ENCODE data around the gene FBXO41.

Gene FBXO41

GRCh38 chr2:73268830-73269685 lies 15.2 kb downstream of the FBXO41 start:
- H3K4me3 ChIP-seq (ENCODE audit: low read depth, low read length): peak overlapping the region; percentile 49
- H3K27me3 ChIP-seq (ENCODE audit: insufficient read depth, low read length): peaks cover 25% of the 10 kb centered on the region
- H3K23ac ChIP-seq (ENCODE audit: low read length): no peak overlapping the region
- H4K12ac ChIP-seq (ENCODE audit: low read depth, low read length): no peak overlapping the region
- no peaks in the 10 kb centered on the region for H3K79me2 ChIP-seq (ENCODE audit: control insufficient read depth, insufficient read depth, low read length, poor library complexity)
- peak in 1 of 2 donors; percentile 48 for DNase-seq
- no peak overlapping the region for H2BK120ac ChIP-seq (ENCODE audit: insufficient read depth, low read length, poor library complexity)
- no peak overlapping the region for H4K8ac ChIP-seq (ENCODE audit: low read depth, low read length)
- no CpG with 5 or more reads among the region's 113 CpGs for WGBS (ENCODE audit: extremely low coverage, insufficient coverage, insufficient read length)
- no peak overlapping the region for H3K18ac ChIP-seq (ENCODE audit: low read length)
- H3K14ac ChIP-seq (ENCODE audit: low read length): no peak overlapping the region
- H4K91ac ChIP-seq (ENCODE audit: low read depth, low read length): no peak overlapping the region
- no peak overlapping the region for H3K27ac ChIP-seq (ENCODE audit: low read depth, low read length)
- no peak overlapping the region for H3K4ac ChIP-seq (ENCODE audit: low read depth, low read length)
- peak overlapping the region; percentile 64 for H3K4me2 ChIP-seq (ENCODE audit: low read length)
- no peak overlapping the region for H2BK5ac ChIP-seq (ENCODE audit: low read depth, low read length, poor library complexity)
- H3K9ac ChIP-seq (ENCODE audit: low read length): no peak overlapping the region
- H3K9me3 ChIP-seq (ENCODE audit: insufficient read depth, low read depth, low read length): peaks cover 7% of the 10 kb centered on the region
- no peak overlapping the region for H2AK5ac ChIP-seq (ENCODE audit: low read length)
- peaks cover 8 to 22% of the 10 kb centered on the region in 2 experiments for H3K4me1 ChIP-seq (ENCODE audit: control insufficient read depth in 1 of 2, insufficient read depth in 2 of 2, low read length in 2 of 2)
- H3K36me3 ChIP-seq (ENCODE audit: control insufficient read depth in 1 of 2, insufficient read depth in 2 of 2, low read length in 2 of 2): no peaks in the 10 kb centered on the region
- H2BK12ac ChIP-seq (ENCODE audit: low read length): no peak overlapping the region
- H2AFZ ChIP-seq (ENCODE audit: insufficient read depth, low read length, poor library complexity): peak overlapping the region; percentile 32
- no peaks in the 10 kb centered on the region for H3K79me1 ChIP-seq (ENCODE audit: low read length)

DNA sequence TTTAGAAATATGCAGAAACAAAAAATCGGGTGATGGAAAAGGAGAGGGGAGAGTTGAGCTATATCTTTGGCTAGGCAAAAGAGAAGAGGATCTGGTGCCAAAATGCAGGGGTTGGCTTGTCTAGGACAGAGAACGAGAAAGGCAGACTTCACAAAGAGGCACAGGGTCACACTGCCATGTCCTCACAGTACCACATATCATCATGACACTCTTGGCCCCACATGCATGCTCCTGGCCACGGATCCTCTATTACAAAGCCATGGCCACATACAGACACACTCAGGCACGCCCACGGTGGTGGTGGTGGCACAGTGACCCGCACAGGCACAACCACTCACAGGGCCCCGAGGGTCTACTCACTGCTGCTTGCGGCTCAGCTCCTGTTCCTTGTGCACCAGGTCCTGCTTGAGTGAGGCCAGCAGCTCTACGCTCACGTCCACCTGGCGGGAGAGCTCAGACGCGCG lies 15.9 kb downstream of the FBXO41 start:
- peaks cover 7% of the 10 kb centered on the region for H3K9me3 ChIP-seq (ENCODE audit: insufficient read depth, low read depth, low read length)
- H4K12ac ChIP-seq (ENCODE audit: low read depth, low read length): no peak overlapping the region
- no peak overlapping the region for H2BK5ac ChIP-seq (ENCODE audit: low read depth, low read length, poor library complexity)
- H3K4me2 ChIP-seq (ENCODE audit: low read length): peak overlapping the region; percentile 64
- H3K18ac ChIP-seq (ENCODE audit: low read length): no peak overlapping the region
- no CpG with 5 or more reads among the region's 14 CpGs for WGBS (ENCODE audit: extremely low coverage, insufficient coverage, insufficient read length)
- H3K4ac ChIP-seq (ENCODE audit: low read depth, low read length): no peak overlapping the region
- peaks cover 25% of the 10 kb centered on the region for H3K27me3 ChIP-seq (ENCODE audit: insufficient read depth, low read length)
- H4K91ac ChIP-seq (ENCODE audit: low read depth, low read length): no peak overlapping the region
- no peak overlapping the region for H4K8ac ChIP-seq (ENCODE audit: low read depth, low read length)
- H3K79me1 ChIP-seq (ENCODE audit: low read length): no peaks in the 10 kb centered on the region
- no peak overlapping the region for H2AFZ ChIP-seq (ENCODE audit: insufficient read depth, low read length, poor library complexity)
- no peak overlapping the region for H2BK120ac ChIP-seq (ENCODE audit: insufficient read depth, low read length, poor library complexity)
- H3K4me1 ChIP-seq (ENCODE audit: control insufficient read depth in 1 of 2, insufficient read depth in 2 of 2, low read length in 2 of 2): peaks cover 8 to 22% of the 10 kb centered on the region in 2 experiments
- no peak overlapping the region for H3K14ac ChIP-seq (ENCODE audit: low read length)
- H3K79me2 ChIP-seq (ENCODE audit: control insufficient read depth, insufficient read depth, low read length, poor library complexity): no peaks in the 10 kb centered on the region
- no peak overlapping the region for H2AK5ac ChIP-seq (ENCODE audit: low read length)
- no peak for DNase-seq
- no peak overlapping the region for H2BK12ac ChIP-seq (ENCODE audit: low read length)
- peak overlapping the region; percentile 14 for H3K23ac ChIP-seq (ENCODE audit: low read length)
- H3K27ac ChIP-seq (ENCODE audit: low read depth, low read length): no peak overlapping the region
- H3K9ac ChIP-seq (ENCODE audit: low read length): no peak overlapping the region
- no peaks in the 10 kb centered on the region for H3K36me3 ChIP-seq (ENCODE audit: control insufficient read depth in 1 of 2, insufficient read depth in 2 of 2, low read length in 2 of 2)
- peak overlapping the region; percentile 49 for H3K4me3 ChIP-seq (ENCODE audit: low read depth, low read length)

DNA sequence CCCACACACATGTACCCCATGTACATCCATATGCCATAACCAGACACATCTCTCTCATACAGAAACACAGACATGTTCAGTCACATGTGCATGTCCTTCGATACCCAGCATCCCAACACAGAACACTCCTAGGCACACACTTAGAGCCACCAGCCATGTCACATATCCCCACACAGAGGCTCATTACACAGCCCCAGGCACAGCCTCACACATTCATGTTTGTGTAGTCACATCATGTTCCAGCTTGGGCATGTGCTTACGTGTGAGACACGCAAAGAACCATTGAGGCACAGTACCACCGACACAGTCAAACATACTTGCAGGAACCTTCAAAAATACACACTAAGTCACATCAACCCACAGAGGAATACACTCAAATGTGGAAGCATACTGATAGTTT lies 17.3 kb downstream of the FBXO41 start:
- H3K4ac ChIP-seq (ENCODE audit: low read depth, low read length): no peak overlapping the region
- H3K36me3 ChIP-seq (ENCODE audit: control insufficient read depth in 1 of 2, insufficient read depth in 2 of 2, low read length in 2 of 2): no peaks in the 10 kb centered on the region
- no peak overlapping the region for H4K8ac ChIP-seq (ENCODE audit: low read depth, low read length)
- H3K27ac ChIP-seq (ENCODE audit: low read depth, low read length): no peak overlapping the region
- H3K4me2 ChIP-seq (ENCODE audit: low read length): no peak overlapping the region
- H3K4me1 ChIP-seq (ENCODE audit: control insufficient read depth in 1 of 2, insufficient read depth in 2 of 2, low read length in 2 of 2): peaks cover 8 to 22% of the 10 kb centered on the region in 2 experiments
- WGBS (ENCODE audit: extremely low coverage, insufficient coverage, insufficient read length): no CpG with 5 or more reads among the region's 4 CpGs
- H2BK5ac ChIP-seq (ENCODE audit: low read depth, low read length, poor library complexity): no peak overlapping the region
- no peak overlapping the region for H4K12ac ChIP-seq (ENCODE audit: low read depth, low read length)
- no peak overlapping the region for H4K91ac ChIP-seq (ENCODE audit: low read depth, low read length)
- H3K9ac ChIP-seq (ENCODE audit: low read length): no peak overlapping the region
- no peak overlapping the region for H3K14ac ChIP-seq (ENCODE audit: low read length)
- peaks cover 25% of the 10 kb centered on the region for H3K27me3 ChIP-seq (ENCODE audit: insufficient read depth, low read length)
- H3K79me1 ChIP-seq (ENCODE audit: low read length): no peaks in the 10 kb centered on the region
- DNase-seq: no peak
- no peak overlapping the region for H2BK120ac ChIP-seq (ENCODE audit: insufficient read depth, low read length, poor library complexity)
- H3K18ac ChIP-seq (ENCODE audit: low read length): no peak overlapping the region
- no peak overlapping the region for H3K4me3 ChIP-seq (ENCODE audit: low read depth, low read length)
- no peak overlapping the region for H2BK12ac ChIP-seq (ENCODE audit: low read length)
- no peak overlapping the region for H3K23ac ChIP-seq (ENCODE audit: low read length)
- peaks cover 7% of the 10 kb centered on the region for H3K9me3 ChIP-seq (ENCODE audit: insufficient read depth, low read depth, low read length)
- H2AK5ac ChIP-seq (ENCODE audit: low read length): no peak overlapping the region
- H2AFZ ChIP-seq (ENCODE audit: insufficient read depth, low read length, poor library complexity): no peak overlapping the region
- H3K79me2 ChIP-seq (ENCODE audit: control insufficient read depth, insufficient read depth, low read length, poor library complexity): no peaks in the 10 kb centered on the region

DNA sequence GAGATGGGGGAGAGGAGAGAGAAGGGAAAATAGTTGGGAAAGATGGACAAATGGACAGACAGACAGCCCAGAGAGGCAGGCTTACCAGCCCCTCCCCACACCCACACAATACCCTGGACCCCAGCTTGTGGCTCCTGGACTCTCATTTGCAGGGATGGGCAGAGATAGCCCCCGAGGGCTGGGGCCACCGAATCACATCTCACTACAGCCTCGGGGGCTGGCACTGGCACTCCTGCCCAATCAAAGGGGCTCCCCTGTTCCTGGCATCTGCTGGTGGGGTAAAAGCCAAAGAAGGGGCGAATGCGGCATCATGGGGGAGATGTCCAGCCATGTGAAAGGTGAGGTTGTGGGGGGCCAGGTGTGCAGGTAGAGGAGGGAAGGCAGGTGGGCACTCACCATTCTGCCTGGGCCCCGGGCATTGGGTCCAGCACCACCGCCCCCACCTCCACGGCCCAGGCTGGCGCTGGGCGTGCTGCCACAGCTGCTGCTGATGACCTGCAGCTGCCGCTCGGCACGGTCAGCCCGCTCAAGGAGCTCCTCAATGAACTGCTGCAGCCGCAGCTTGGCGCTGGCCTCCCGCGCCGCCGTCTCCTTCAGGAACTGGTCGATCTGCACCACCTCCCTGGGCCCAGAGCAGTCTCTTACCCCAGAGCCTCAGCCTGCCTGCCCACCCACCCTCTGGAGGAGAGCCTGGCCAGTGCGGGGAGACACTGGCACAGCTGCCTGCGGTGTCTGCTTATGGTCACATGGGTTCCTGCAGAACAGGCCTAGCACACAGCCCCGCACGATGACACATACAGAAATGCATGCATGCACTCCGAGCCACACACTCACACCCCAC lies 18.0 kb downstream of the FBXO41 start:
- Histone ChIP-seq H3K4me3 (ENCODE audit: low read depth, low read length) (no peak overlapping the region), H3K4me1 (ENCODE audit: control insufficient read depth in 1 of 2, insufficient read depth in 2 of 2, low read length in 2 of 2) (peaks cover 8 to 22% of the 10 kb centered on the region in 2 experiments), H2BK120ac (ENCODE audit: insufficient read depth, low read length, poor library complexity) (no peak overlapping the region), H3K23ac (ENCODE audit: low read length) (no peak overlapping the region), H3K79me2 (ENCODE audit: control insufficient read depth, insufficient read depth, low read length, poor library complexity) (no peaks in the 10 kb centered on the region), H4K12ac (ENCODE audit: low read depth, low read length) (no peak overlapping the region), H3K18ac (ENCODE audit: low read length) (no peak overlapping the region), H4K91ac (ENCODE audit: low read depth, low read length) (no peak overlapping the region), H3K36me3 (ENCODE audit: control insufficient read depth in 1 of 2, insufficient read depth in 2 of 2, low read length in 2 of 2) (no peaks in the 10 kb centered on the region), H4K8ac (ENCODE audit: low read depth, low read length) (no peak overlapping the region), H3K9ac (ENCODE audit: low read length) (no peak overlapping the region), H3K4me2 (ENCODE audit: low read length) (no peak overlapping the region), H2AFZ (ENCODE audit: insufficient read depth, low read length, poor library complexity) (no peak overlapping the region), H3K27ac (ENCODE audit: low read depth, low read length) (no peak overlapping the region), H3K9me3 (ENCODE audit: insufficient read depth, low read depth, low read length) (peaks cover 7% of the 10 kb centered on the region), H2AK5ac (ENCODE audit: low read length) (no peak overlapping the region), H3K4ac (ENCODE audit: low read depth, low read length) (no peak overlapping the region), H3K79me1 (ENCODE audit: low read length) (no peaks in the 10 kb centered on the region), H3K14ac (ENCODE audit: low read length) (no peak overlapping the region), H2BK5ac (ENCODE audit: low read depth, low read length, poor library complexity) (no peak overlapping the region), H3K27me3 (ENCODE audit: insufficient read depth, low read length) (peaks cover 25% of the 10 kb centered on the region), H2BK12ac (ENCODE audit: low read length) (no peak overlapping the region)
- DNase-seq: peak; percentile 42 to 59
- WGBS (ENCODE audit: extremely low coverage, insufficient coverage, insufficient read length): no CpG with 5 or more reads among the region's 26 CpGs
